ENCODE data around the gene ASB7.

DNA sequence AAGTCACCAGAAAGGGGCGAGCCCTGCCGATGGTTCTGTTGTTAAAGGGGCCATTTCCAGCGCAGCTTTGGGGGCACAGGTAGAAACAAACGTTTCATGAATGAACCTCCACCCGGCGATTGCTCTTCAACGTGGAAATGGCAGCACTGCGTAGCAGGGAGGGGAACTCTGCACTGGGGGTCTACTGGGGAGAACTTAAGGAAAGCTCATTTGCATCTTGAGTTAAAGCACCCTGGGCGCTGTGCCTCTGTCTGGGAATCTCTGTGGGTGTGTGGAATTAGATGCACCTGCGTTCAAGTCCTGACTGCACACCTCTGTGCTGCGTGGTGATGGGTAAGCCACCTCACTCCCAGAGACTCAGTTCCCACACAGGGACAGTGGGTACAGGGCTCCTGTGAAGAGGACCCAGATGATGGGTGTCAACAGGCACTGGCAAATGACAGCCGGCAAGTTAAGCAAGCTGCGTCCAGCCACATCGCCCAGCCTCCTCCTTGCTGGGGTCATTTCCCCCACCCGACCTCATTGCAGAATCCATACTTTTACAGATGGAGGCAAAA lies 68.8 kb downstream of the ASB7 start:
- TF ChIP-seq, protein P1, sequence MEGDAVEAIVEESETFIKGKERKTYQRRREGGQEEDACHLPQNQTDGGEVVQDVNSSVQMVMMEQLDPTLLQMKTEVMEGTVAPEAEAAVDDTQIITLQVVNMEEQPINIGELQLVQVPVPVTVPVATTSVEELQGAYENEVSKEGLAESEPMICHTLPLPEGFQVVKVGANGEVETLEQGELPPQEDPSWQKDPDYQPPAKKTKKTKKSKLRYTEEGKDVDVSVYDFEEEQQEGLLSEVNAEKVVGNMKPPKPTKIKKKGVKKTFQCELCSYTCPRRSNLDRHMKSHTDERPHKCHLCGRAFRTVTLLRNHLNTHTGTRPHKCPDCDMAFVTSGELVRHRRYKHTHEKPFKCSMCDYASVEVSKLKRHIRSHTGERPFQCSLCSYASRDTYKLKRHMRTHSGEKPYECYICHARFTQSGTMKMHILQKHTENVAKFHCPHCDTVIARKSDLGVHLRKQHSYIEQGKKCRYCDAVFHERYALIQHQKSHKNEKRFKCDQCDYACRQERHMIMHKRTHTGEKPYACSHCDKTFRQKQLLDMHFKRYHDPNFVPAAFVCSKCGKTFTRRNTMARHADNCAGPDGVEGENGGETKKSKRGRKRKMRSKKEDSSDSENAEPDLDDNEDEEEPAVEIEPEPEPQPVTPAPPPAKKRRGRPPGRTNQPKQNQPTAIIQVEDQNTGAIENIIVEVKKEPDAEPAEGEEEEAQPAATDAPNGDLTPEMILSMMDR (optimal IDR thresholded peaks at IDR 0.05 in 1 of 3, IDR thresholded peaks at IDR 0.05 in 1 of 3, conservative IDR thresholded peaks at IDR 0.05 in 1 of 3; ENCODE audit: extremely low read depth in 1 of 3, insufficient read depth in 2 of 3, low read length in 3 of 3) = no peak
- TF ChIP-seq EZH2 (IDR thresholded peaks at IDR 0.05; ENCODE audit: low read length) = no peak

Measured in keratinocyte (primary cell).